NCI-H146 (cell line): ENCODE measurements around the gene ANKS1A.
"Not testable (repeated sequence)": the region's sequence is repeated elsewhere in the genome, so short reads cannot be mapped to it uniquely, and the experiment has no call there.

ENCODE experiments used
- DNase-seq: peaks from one replicate; lab custom pipeline; 2025; lab: John Stamatoyannopoulos, UW

ANKS1A gene

GRCh38 chr6:34998417-34998816 lies 109.4 kb downstream of the ANKS1A start:
- not testable (repeated sequence) for DNase-seq

- DNase-seq, result not testable (repeated sequence)
Measured at GRCh38 chr6:34999153-34999552, 110.1 kb downstream of the ANKS1A start.

GRCh38 chr6:34999962-35000361 lies 110.9 kb downstream of the ANKS1A start:
- DNase-seq, result not testable (repeated sequence)

- not testable (repeated sequence) for DNase-seq
Measured at GRCh38 chr6:35001349-35001748, 112.3 kb downstream of the ANKS1A start.

GRCh38 chr6:35003886-35004530 lies 115.0 kb downstream of the ANKS1A start:
- DNase-seq, result not testable (repeated sequence)

- DNase-seq, result no peak
Measured at GRCh38 chr6:35007016-35007415, 118.0 kb downstream of the ANKS1A start.

GRCh38 chr6:35008858-35009257 lies 119.8 kb downstream of the ANKS1A start:
- DNase-seq, result no peak

GRCh38 chr6:35011096-35012041 lies 122.3 kb downstream of the ANKS1A start:
- peak; percentile 5 for DNase-seq

- no peak for DNase-seq
Measured at GRCh38 chr6:35013701-35014100, 124.6 kb downstream of the ANKS1A start.

GRCh38 chr6:35014341-35014740 lies 125.3 kb downstream of the ANKS1A start:
- no peak for DNase-seq

- no peak for DNase-seq
Measured at GRCh38 chr6:35014786-35015185, 125.7 kb downstream of the ANKS1A start.

GRCh38 chr6:35015476-35015875 lies 126.4 kb downstream of the ANKS1A start:
- no peak for DNase-seq

- DNase-seq, result no peak
Measured at GRCh38 chr6:35015996-35016395, 126.9 kb downstream of the ANKS1A start.

GRCh38 chr6:35016502-35017321 lies 127.7 kb downstream of the ANKS1A start:
- DNase-seq, result no peak

- no peak for DNase-seq
Measured at GRCh38 chr6:35017411-35018181, 128.5 kb downstream of the ANKS1A start.

GRCh38 chr6:35018182-35018519 lies 129.1 kb downstream of the ANKS1A start:
- DNase-seq, result no peak

- no peak for DNase-seq
Measured at GRCh38 chr6:35018746-35019145, 129.7 kb downstream of the ANKS1A start.

- no peak for DNase-seq
Measured at GRCh38 chr6:35019171-35019570, 130.1 kb downstream of the ANKS1A start.

- no peak for DNase-seq
Measured at GRCh38 chr6:35019831-35020230, 130.8 kb downstream of the ANKS1A start.

- DNase-seq, result no peak
Measured at GRCh38 chr6:35021004-35021403, 131.9 kb downstream of the ANKS1A start.
